HL-60 (cell line): ENCODE data around the gene PXDC1.

Source experiments
- CTCF ChIP-seq: IDR thresholded peaks from one replicate; pipeline ENCODE4 v1.5.1; 2011; ENCODE audit warnings: low read length, control low read depth, inconsistent platforms; ENCODE audit not compliant: insufficient read depth
- REST ChIP-seq: IDR thresholded peaks from 2 replicates; pipeline ENCODE4 v1.6.1; 2012; ENCODE audit warnings: low read depth; ENCODE audit not compliant: insufficient replicate concordance

- TF ChIP-seq REST (no peak), CTCF (no peak)
Observed at GRCh38 chr6:3799719-3800118, 48.2 kb upstream of the PXDC1 start.
